K562 (cell line): Measurements from ENCODE around the gene SLC30A9. TPM values are rescaled to one million over a fixed set of nuclear protein-coding genes. Genes with fewer than 3 reads are reported as not detected.

ENCODE experiments used
- ATAC-seq: fragments of 200-7000 bp; cut with Tn5 transposase; 3 replicates; pipeline ENCODE4 v1.9.1; 2020; ENCODE audit warnings: moderate library complexity
- BruUV-seq: library from RNA; stranded (reverse); fragments of 400-500 nt; replicated peaks from 2 replicates; lab custom pipeline; 2021; lab: Mats Ljungman, UMichigan
- CTCF ChIA-PET: fragments of 300-600 bp; formaldehyde crosslinking; extraction: SDS; loops from one replicate; lab custom pipeline; 2021; ENCODE audit warnings: low intra/inter-chr PET ratio; lab: Yijun Ruan, JAX
- POLR2A ChIA-PET: fragments of 300-600, 350-650 bp; sonication (Branson Sonifier 250); formaldehyde crosslinking; extraction: SDS; loops from one replicate; lab custom pipeline; 2021; ENCODE audit warnings: antibody characterized with exemption, inconsistent platforms; lab: Yijun Ruan, JAX
- DNase-seq, 4 experiments: peaks; one replicate each; pipeline versions ENCODE4 v3.0.0 to v3.0.0-alpha.2; 2011 to 2018; ENCODE audit warnings: low spot score in 3 of 4, mixed read lengths in 3 of 4; ENCODE audit errors: extremely low read depth in 1 of 4
- FAIRE-seq: peaks from 2 replicates; lab custom pipeline; 2011; peaks lifted over from hg19 to GRCh38; lab: Jason Lieb, UNC
- H2AFZ ChIP-seq: 2 replicates; pipeline ENCODE4 v1.6.0; 2011; ENCODE audit warnings: low read depth, low read length, control low read depth, inconsistent platforms
- H3K27ac ChIP-seq: fragments of 200-600 bp; 3 replicates; pipeline ENCODE4 v1.8.0; 2011; ENCODE audit warnings: low read depth, mild to moderate bottlenecking, control low read depth, inconsistent platforms, low read length, moderate library complexity, mixed read lengths; ENCODE audit errors: extremely low read depth
- H3K27me3 ChIP-seq, 2 experiments: fragments of 300-600 bp in 1 of 2; 2 replicates in 1 of 2; 3 replicates in 1 of 2; pipeline versions ENCODE4 v1.6.0 to v1.8.0; 2011; ENCODE audit warnings: inconsistent platforms in 2 of 2, low read length in 2 of 2, mild to moderate bottlenecking in 1 of 2, mixed read lengths in 1 of 2, moderate library complexity in 1 of 2; ENCODE audit not compliant: control insufficient read depth in 2 of 2, insufficient read depth in 2 of 2
- H3K36me3 ChIP-seq: fragments of 300-600 bp; 3 replicates; pipeline ENCODE4 v1.8.0; 2011; ENCODE audit warnings: mild to moderate bottlenecking, low read length, inconsistent platforms; ENCODE audit not compliant: control insufficient read depth, insufficient read depth
- H3K4me1 ChIP-seq, 2 experiments: fragments of 200-600 bp in 1 of 2; replicated peaks in 1 of 2; 2 replicates in 1 of 2; 3 replicates in 1 of 2; pipeline versions ENCODE4 v1.5.1 to v1.8.0; 2011; ENCODE audit warnings: inconsistent platforms in 2 of 2, low read length in 2 of 2, mild to moderate bottlenecking in 1 of 2, mixed read lengths in 1 of 2, moderate library complexity in 1 of 2; ENCODE audit not compliant: control insufficient read depth in 2 of 2, insufficient read depth in 2 of 2
- H3K4me2 ChIP-seq: 2 replicates; pipeline ENCODE4 v1.6.1; 2011; ENCODE audit warnings: low read length, control low read depth, inconsistent platforms, mixed read lengths; ENCODE audit not compliant: insufficient read depth
- H3K4me3 ChIP-seq: fragments of 200-600 bp; sonication (generic), shearing (Covaris generic); 2 replicates; pipeline ENCODE4 v1.5.1; 2016; ENCODE audit warnings: control low read depth, inconsistent platforms
- H3K79me2 ChIP-seq: fragments of 200-600 bp; 3 replicates; pipeline ENCODE4 v1.8.0; 2011; ENCODE audit warnings: low read length, inconsistent platforms; ENCODE audit not compliant: control insufficient read depth, insufficient read depth
- H3K9ac ChIP-seq, 2 experiments: 2 replicates each; pipeline versions ENCODE4 v1.6.0 to v1.6.1; 2011; ENCODE audit warnings: low read depth in 2 of 2, low read length in 2 of 2, control low read depth in 1 of 2, inconsistent platforms in 1 of 2, mild to moderate bottlenecking in 1 of 2, mixed read lengths in 1 of 2; ENCODE audit not compliant: insufficient read depth in 1 of 2
- H3K9me1 ChIP-seq: one replicate; pipeline ENCODE4 v1.6.0; 2011; ENCODE audit warnings: inconsistent platforms, mild to moderate bottlenecking, low read length, moderate library complexity; ENCODE audit not compliant: control insufficient read depth, insufficient read depth
- H3K9me3 ChIP-seq: replicated peaks from 2 replicates; pipeline ENCODE4 v1.5.1; 2011; ENCODE audit warnings: low read depth, low read length, inconsistent platforms; ENCODE audit not compliant: control insufficient read depth, insufficient read depth
- H4K20me1 ChIP-seq: replicated peaks from 2 replicates; pipeline ENCODE4 v1.6.1; 2011; ENCODE audit warnings: low read length, inconsistent platforms, mixed read lengths; ENCODE audit not compliant: control insufficient read depth, insufficient read depth
- ADNP ChIP-seq: fragments of 200-800 bp; sonication (Bioruptor generic); IDR thresholded peaks from 2 replicates; pipeline ENCODE4 v1.6.1; 2016; ENCODE audit warnings: missing genetic modification characterization, missing compliant biosample characterization
- CBX8 ChIP-seq: fragments of 200-600 bp; sonication (generic); IDR thresholded peaks from 2 replicates; pipeline ENCODE4 v1.6.1; 2012; ENCODE audit warnings: borderline replicate concordance, mixed run types, low read depth, mild to moderate bottlenecking, moderate library complexity, mixed read lengths, low read length, control low read depth, inconsistent platforms; ENCODE audit not compliant: poor library complexity, severe bottlenecking; ENCODE audit errors: extremely low read depth
- E4F1 ChIP-seq: fragments of 250-450 bp; sonication (Bioruptor Pico); IDR thresholded peaks from 2 replicates; pipeline ENCODE4 v1.5.0; 2021; ENCODE audit warnings: mild to moderate bottlenecking, borderline replicate concordance
- HDAC8 ChIP-seq: fragments of 450-650 bp; IDR thresholded peaks from 2 replicates; pipeline ENCODE4 v1.6.1; 2016; ENCODE audit warnings: mild to moderate bottlenecking, missing genetic modification characterization, moderate library complexity, missing compliant biosample characterization
- MYNN ChIP-seq, 2 experiments: sonication (generic); formaldehyde crosslinking in 1 of 2; IDR thresholded peaks; 2 replicates each; pipeline versions ENCODE4 v1.5.0 to v1.6.1; 2016 to 2020; ENCODE audit warnings: antibody characterized with exemption in 1 of 2, missing genetic modification reagents in 1 of 2
- PRPF4 ChIP-seq: fragments of 200-400 bp; formaldehyde crosslinking; IDR thresholded peaks from one replicate; pipeline ENCODE4 v1.6.1; 2017; ENCODE audit warnings: low read length, low read depth, mild to moderate bottlenecking; ENCODE audit not compliant: insufficient read depth, poor library complexity, severe bottlenecking
- RBM15 ChIP-seq: fragments of 200-400 bp; formaldehyde crosslinking; IDR thresholded peaks from 2 replicates; pipeline ENCODE4 v1.6.1; 2018; ENCODE audit warnings: mild to moderate bottlenecking, low read length, moderate library complexity; ENCODE audit not compliant: insufficient read depth
- TGIF2 ChIP-seq: sonication (generic); formaldehyde crosslinking; IDR thresholded peaks from 2 replicates; pipeline ENCODE4 v1.8.1; 2022; ENCODE audit warnings: mild to moderate bottlenecking, missing genetic modification reagents, moderate library complexity
- ZNF224 ChIP-seq: sonication (generic); formaldehyde crosslinking; IDR thresholded peaks from 2 replicates; pipeline ENCODE4 v1.8.0; 2022; ENCODE audit warnings: mild to moderate bottlenecking, missing genetic modification reagents
- ZNF347 ChIP-seq: fragments of 450-650 bp; formaldehyde crosslinking; IDR thresholded peaks from 2 replicates; pipeline ENCODE4 v1.4.0; 2020; ENCODE audit warnings: low read depth, mild to moderate bottlenecking, moderate library complexity
- ZNF518B ChIP-seq: fragments of 250-450 bp; sonication (Bioruptor Pico); IDR thresholded peaks from 2 replicates; pipeline ENCODE4 v1.5.0; 2021; ENCODE audit warnings: mild to moderate bottlenecking, moderate library complexity
- WGBS: fragments of 100-300 bp; shearing (Covaris generic); methylation state at CpG from one replicate; pipeline ENCODE4 v1.1.6; 2016; ENCODE audit warnings: low coverage, mixed read lengths; ENCODE audit not compliant: insufficient coverage; ENCODE audit errors: missing lambda C conversion rate; 5-methylcytosine and 5-hydroxymethylcytosine counted together
- in situ Hi-C: fragments of 300-500 bp; cut with MboI; formaldehyde crosslinking; loops from 4 replicates; pipeline ENCODE4 v1.15.0; 2018; ENCODE audit warnings: inconsistent platforms, mixed read lengths
- intact Hi-C: fragments of 100-400 bp; cut with micrococcal nuclease; formaldehyde crosslinking; loops from 2 replicates; pipeline ENCODE4 v1.14.2; 2022
- polyA plus RNA-seq, 8 experiments: library from polyadenylated mRNA; depleted of rRNA in 4 of 8; stranded (reverse) in 5 of 8; unstranded in 3 of 8; fragments of >200 nt; fragmentation: Nextera tagmentation in 2 of 8; fragmentation: Illumina TruSeq in 1 of 8; extraction: Ambion mirVana in 2 of 8; extraction: Trizol in 1 of 8; gene quantifications; 2 replicates each; pipeline versions ENCODE4 v1.2.1 to v1.2.3, GENCODE V29; 2011 to 2014; ENCODE audit warnings: inconsistent platforms in 1 of 8, missing spikeins in 1 of 8
- total RNA-seq, 7 experiments: library from RNA; depleted of rRNA in 6 of 7; stranded (reverse); fragments of >200 nt in 6 of 7; fragmentation: Illumina TruSeq in 2 of 7; extraction: Trizol in 2 of 7; gene quantifications; 2 replicates each; pipeline versions ENCODE4 v1.2.1 to v1.2.3, GENCODE V29; 2011 to 2021; ENCODE audit warnings: low replicate concordance in 1 of 7
- TF ChIP-seq, protein P1 (sequence below): fragments of 450-650 bp; formaldehyde crosslinking; IDR thresholded peaks from 2 replicates; pipeline ENCODE4 v1.4.0; 2020; ENCODE audit warnings: mild to moderate bottlenecking

Gene SLC30A9
- total and polyA plus RNA-seq, 9 of the 15 experiments (the other 6 are each of a cell fraction or from before 2014, with no cell fraction given): 14.7 to 73.5 (median 51.6) TPM

DNA sequence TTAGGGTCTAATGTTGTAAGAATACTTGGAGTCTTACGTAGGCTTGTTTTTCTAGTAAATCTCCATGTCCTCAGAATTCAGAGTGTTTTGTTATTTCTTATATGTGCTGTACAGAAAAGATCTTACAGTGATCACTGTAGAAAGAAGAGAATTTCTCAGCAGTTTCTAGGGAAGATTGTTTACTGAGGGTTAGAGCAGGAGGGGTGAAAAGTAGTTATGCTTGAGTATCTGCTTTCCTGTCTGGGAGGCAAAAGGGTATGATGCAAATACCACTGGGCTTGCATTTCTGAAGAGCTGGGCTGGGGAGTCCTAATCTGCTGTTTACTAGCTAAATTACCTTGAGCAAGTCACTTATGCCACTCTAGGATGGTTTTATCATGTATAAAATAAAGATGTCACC lies 84.0 kb downstream of the SLC30A9 start:
- H3K79me2 ChIP-seq: no peaks in the 10 kb centered on the region
- H3K9ac ChIP-seq: no peak overlapping the region
- H3K9me3 ChIP-seq: no peaks in the 10 kb centered on the region
- POLR2A ChIA-PET: interaction anchor here (0.6 kb wide), 2 partner anchors 189 to 670 kb away, joined by 3 read pairs; no protein-coding TSS in a partner anchor
- no peak overlapping the region for H3K27ac ChIP-seq
- H3K4me1 ChIP-seq: no peaks in the 10 kb centered on the region
- intact Hi-C loops (no loop called here), in situ Hi-C loops (no loop called here)
- H4K20me1 ChIP-seq: no peaks in the 10 kb centered on the region
- TF ChIP-seq, protein P1, sequence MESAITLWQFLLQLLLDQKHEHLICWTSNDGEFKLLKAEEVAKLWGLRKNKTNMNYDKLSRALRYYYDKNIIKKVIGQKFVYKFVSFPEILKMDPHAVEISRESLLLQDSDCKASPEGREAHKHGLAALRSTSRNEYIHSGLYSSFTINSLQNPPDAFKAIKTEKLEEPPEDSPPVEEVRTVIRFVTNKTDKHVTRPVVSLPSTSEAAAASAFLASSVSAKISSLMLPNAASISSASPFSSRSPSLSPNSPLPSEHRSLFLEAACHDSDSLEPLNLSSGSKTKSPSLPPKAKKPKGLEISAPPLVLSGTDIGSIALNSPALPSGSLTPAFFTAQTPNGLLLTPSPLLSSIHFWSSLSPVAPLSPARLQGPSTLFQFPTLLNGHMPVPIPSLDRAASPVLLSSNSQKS (CRISPR knock-in tag): no peak
- TF ChIP-seq PRPF4 (no peak), ZNF518B (no peak), E4F1 (CRISPR knock-in tag) (no peak), ZNF347 (CRISPR knock-in tag) (no peak), TGIF2 (CRISPR knock-in tag) (no peak), HDAC8 (no peak), RBM15 (no peak), MYNN (IDR thresholded peaks at IDR 0.05) (no peak), MYNN (CRISPR knock-in tag; IDR thresholded peaks at IDR 0.05) (no peak), CBX8 (no peak), ZNF224 (CRISPR knock-in tag) (no peak), ADNP (no peak)
- 92% methylated on average over 1 of the region's 1 CpG for WGBS
- no peaks in the 10 kb centered on the region for H3K27me3 ChIP-seq
- ATAC-seq: no peak
- FAIRE-seq: no peak
- H3K36me3 ChIP-seq: peaks cover 19% of the 10 kb centered on the region; the same call in 2 of the 3 replicates
- H3K4me2 ChIP-seq: no peak overlapping the region
- DNase-seq: no peak
- CTCF ChIA-PET: no interaction called here
- no peak overlapping the region for H3K4me3 ChIP-seq
- H3K9me1 ChIP-seq: no peaks in the 10 kb centered on the region
- no peak overlapping the region for H2AFZ ChIP-seq
- BruUV-seq: no TSS peak
